Measurements from ENCODE around the gene CNTN2. TPM values are rescaled to one million over a fixed set of nuclear protein-coding genes. Genes with fewer than 3 reads are reported as not detected.

The CNTN2 gene
- total RNA-seq, 1 experiment from 2014 or later = not detected

- BruUV-seq (replicated peaks) = no TSS peak
- CTCF ChIA-PET = interaction anchor here (0.6 kb wide), 1 partner anchor 147 kb away, joined by 3 read pairs; no protein-coding TSS in a partner anchor
- no peak for DNase-seq
- Mint-ChIP-seq H3K4me3 (ENCODE audit: low read depth, unreplicated experiment) (no peak overlapping the region), H3K27ac (ENCODE audit: unreplicated experiment) (no peak overlapping the region), H3K27me3 (ENCODE audit: unreplicated experiment) (peaks cover 93% of the 10 kb centered on the region), H3K4me1 (ENCODE audit: low read depth, unreplicated experiment) (no peaks in the 10 kb centered on the region), H3K9me3 (ENCODE audit: low read depth, unreplicated experiment) (no peaks in the 10 kb centered on the region), H3K36me3 (ENCODE audit: insufficient read depth, unreplicated experiment) (no peaks in the 10 kb centered on the region)
- TF ChIP-seq CTCF (IDR thresholded peaks at IDR 0.05; ENCODE audit: unreplicated experiment) = no peak
- intact Hi-C loops (cut with micrococcal nuclease; ENCODE audit: unreplicated experiment) = no loop called here
These were observed 14.6 kb upstream of the CNTN2 start for GRCh38 chr1:205028390-205028789.

GRCh38 chr1:205028924-205029323, 14.1 kb upstream of the CNTN2 start:
- no peak overlapping the region for H3K4me3 Mint-ChIP-seq (ENCODE audit: low read depth, unreplicated experiment)
- H3K27me3 Mint-ChIP-seq (ENCODE audit: unreplicated experiment) = peaks cover 94% of the 10 kb centered on the region
- intact Hi-C loops (cut with micrococcal nuclease; ENCODE audit: unreplicated experiment) = no loop called here
- no TSS peak for BruUV-seq (replicated peaks)
- CTCF ChIA-PET = no interaction called here
- no peak overlapping the region for H3K27ac Mint-ChIP-seq (ENCODE audit: unreplicated experiment)
- no peak for TF ChIP-seq CTCF (IDR thresholded peaks at IDR 0.05; ENCODE audit: unreplicated experiment)
- no peaks in the 10 kb centered on the region for H3K4me1 Mint-ChIP-seq (ENCODE audit: low read depth, unreplicated experiment)
- no peaks in the 10 kb centered on the region for H3K36me3 Mint-ChIP-seq (ENCODE audit: insufficient read depth, unreplicated experiment)
- H3K9me3 Mint-ChIP-seq (ENCODE audit: low read depth, unreplicated experiment) = no peaks in the 10 kb centered on the region
- no peak for DNase-seq

GRCh38 chr1:205030241-205030640, 12.8 kb upstream of the CNTN2 start:
- Mint-ChIP-seq H3K27me3 (ENCODE audit: unreplicated experiment) (peaks cover 94% of the 10 kb centered on the region), H3K4me3 (ENCODE audit: low read depth, unreplicated experiment) (no peak overlapping the region), H3K4me1 (ENCODE audit: low read depth, unreplicated experiment) (no peaks in the 10 kb centered on the region), H3K27ac (ENCODE audit: unreplicated experiment) (no peak overlapping the region), H3K9me3 (ENCODE audit: low read depth, unreplicated experiment) (no peaks in the 10 kb centered on the region), H3K36me3 (ENCODE audit: insufficient read depth, unreplicated experiment) (no peaks in the 10 kb centered on the region)
- intact Hi-C loops (cut with micrococcal nuclease; ENCODE audit: unreplicated experiment) = no loop called here
- no peak for TF ChIP-seq CTCF (IDR thresholded peaks at IDR 0.05; ENCODE audit: unreplicated experiment)
- CTCF ChIA-PET = interaction anchor here (0.6 to 1.1 kb wide), 2 partner anchors 13 to 31 kb away, joined by 3 read pairs; no protein-coding TSS in a partner anchor
- no TSS peak for BruUV-seq (replicated peaks)
- DNase-seq = no peak

- CTCF ChIA-PET = no interaction called here
- Mint-ChIP-seq H3K27ac (ENCODE audit: unreplicated experiment) (no peak overlapping the region), H3K9me3 (ENCODE audit: low read depth, unreplicated experiment) (no peaks in the 10 kb centered on the region), H3K27me3 (ENCODE audit: unreplicated experiment) (peaks cover 95% of the 10 kb centered on the region), H3K4me1 (ENCODE audit: low read depth, unreplicated experiment) (no peaks in the 10 kb centered on the region), H3K4me3 (ENCODE audit: low read depth, unreplicated experiment) (no peak overlapping the region), H3K36me3 (ENCODE audit: insufficient read depth, unreplicated experiment) (no peaks in the 10 kb centered on the region)
- intact Hi-C loops (cut with micrococcal nuclease; ENCODE audit: unreplicated experiment) = no loop called here
- no peak for TF ChIP-seq CTCF (IDR thresholded peaks at IDR 0.05; ENCODE audit: unreplicated experiment)
- no TSS peak for BruUV-seq (replicated peaks)
- DNase-seq = no peak
These were observed 12.1 kb upstream of the CNTN2 start for GRCh38 chr1:205030896-205031295.
